NB4 (cell line): Measurements from ENCODE around the gene DNASE1L3.

Source experiments
- MYC ChIP-seq: IDR thresholded peaks from 2 replicates; pipeline ENCODE4 v1.6.1; 2011; ENCODE audit warnings: low read depth, low read length
- POLR2A ChIP-seq: IDR thresholded peaks from 2 replicates; pipeline ENCODE4 v1.6.1; 2011; ENCODE audit warnings: mild to moderate bottlenecking; ENCODE audit not compliant: insufficient read length; ENCODE audit errors: extremely low read depth
- TF ChIP-seq, protein P1 (sequence below): IDR thresholded peaks from one replicate; pipeline ENCODE4 v1.5.1; 2012; ENCODE audit warnings: low read depth, low read length
- TF ChIP-seq, protein P2 (sequence below): IDR thresholded peaks from 2 replicates; pipeline ENCODE4 v1.6.1; 2011; ENCODE audit warnings: low read depth, low read length

DNA sequence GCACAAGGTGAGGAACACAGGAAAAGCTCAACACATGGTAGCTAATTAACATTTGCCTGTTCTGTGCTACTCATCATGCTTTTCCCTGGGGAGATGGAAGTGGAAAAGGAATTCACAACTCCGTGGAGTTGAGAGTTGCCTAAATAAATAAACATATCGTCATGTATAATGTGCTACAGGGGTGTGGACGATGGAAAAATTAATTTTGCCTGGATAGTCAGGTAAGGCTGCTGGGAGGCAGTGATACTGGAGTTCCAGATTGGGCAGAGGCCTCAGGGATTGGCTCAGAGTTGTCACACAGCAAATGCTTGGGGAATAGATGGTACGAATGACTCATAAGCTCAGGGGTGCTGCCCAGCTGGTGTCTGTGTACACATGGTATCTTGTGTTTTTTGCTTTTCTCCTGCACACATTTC lies 23.8 kb upstream of the DNASE1L3 start:
- TF ChIP-seq, protein P1, sequence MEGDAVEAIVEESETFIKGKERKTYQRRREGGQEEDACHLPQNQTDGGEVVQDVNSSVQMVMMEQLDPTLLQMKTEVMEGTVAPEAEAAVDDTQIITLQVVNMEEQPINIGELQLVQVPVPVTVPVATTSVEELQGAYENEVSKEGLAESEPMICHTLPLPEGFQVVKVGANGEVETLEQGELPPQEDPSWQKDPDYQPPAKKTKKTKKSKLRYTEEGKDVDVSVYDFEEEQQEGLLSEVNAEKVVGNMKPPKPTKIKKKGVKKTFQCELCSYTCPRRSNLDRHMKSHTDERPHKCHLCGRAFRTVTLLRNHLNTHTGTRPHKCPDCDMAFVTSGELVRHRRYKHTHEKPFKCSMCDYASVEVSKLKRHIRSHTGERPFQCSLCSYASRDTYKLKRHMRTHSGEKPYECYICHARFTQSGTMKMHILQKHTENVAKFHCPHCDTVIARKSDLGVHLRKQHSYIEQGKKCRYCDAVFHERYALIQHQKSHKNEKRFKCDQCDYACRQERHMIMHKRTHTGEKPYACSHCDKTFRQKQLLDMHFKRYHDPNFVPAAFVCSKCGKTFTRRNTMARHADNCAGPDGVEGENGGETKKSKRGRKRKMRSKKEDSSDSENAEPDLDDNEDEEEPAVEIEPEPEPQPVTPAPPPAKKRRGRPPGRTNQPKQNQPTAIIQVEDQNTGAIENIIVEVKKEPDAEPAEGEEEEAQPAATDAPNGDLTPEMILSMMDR = no peak
- no peak for TF ChIP-seq POLR2A
- TF ChIP-seq, protein P2, sequence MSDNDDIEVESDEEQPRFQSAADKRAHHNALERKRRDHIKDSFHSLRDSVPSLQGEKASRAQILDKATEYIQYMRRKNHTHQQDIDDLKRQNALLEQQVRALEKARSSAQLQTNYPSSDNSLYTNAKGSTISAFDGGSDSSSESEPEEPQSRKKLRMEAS = no peak
- no peak for TF ChIP-seq MYC
